ENCODE measurements around the gene GABRD.

The GABRD gene

GRCh38 chr1:2039251-2039650 lies 20.1 kb downstream of the GABRD start:
- no peak for DNase-seq (ENCODE audit: low read depth)

GRCh38 chr1:2041305-2041704 lies 22.2 kb downstream of the GABRD start:
- DNase-seq (ENCODE audit: low read depth): no peak

- no peak for DNase-seq (ENCODE audit: low read depth)
Measured at GRCh38 chr1:2041887-2042286, 22.7 kb downstream of the GABRD start.

GRCh38 chr1:2042830-2043773 lies 24.0 kb downstream of the GABRD start:
- no peak for DNase-seq (ENCODE audit: low read depth)

GRCh38 chr1:2043886-2044285 lies 24.7 kb downstream of the GABRD start:
- DNase-seq (ENCODE audit: low read depth): no peak

- DNase-seq (ENCODE audit: low read depth): peak; percentile 74
Measured at GRCh38 chr1:2044510-2045319, 25.6 kb downstream of the GABRD start.

- no peak for DNase-seq (ENCODE audit: low read depth)
Measured at GRCh38 chr1:2045468-2046173, 26.5 kb downstream of the GABRD start.

- no peak for DNase-seq (ENCODE audit: low read depth)
Measured at GRCh38 chr1:2046174-2046917, 27.2 kb downstream of the GABRD start.

- DNase-seq (ENCODE audit: low read depth): no peak
Measured at GRCh38 chr1:2046953-2047748, 28.0 kb downstream of the GABRD start.

- no peak for DNase-seq (ENCODE audit: low read depth)
Measured at GRCh38 chr1:2047749-2048729, 28.9 kb downstream of the GABRD start.

- no peak for DNase-seq (ENCODE audit: low read depth)
Measured at GRCh38 chr1:2049225-2049717, 30.1 kb downstream of the GABRD start.

GRCh38 chr1:2049718-2050431 lies 30.7 kb downstream of the GABRD start, which contains the start of gene PRKCZ:
PRKCZ (plus strand) TSS chr1:2050411; CDS start chr1:2050631, 220 bp downstream.
- DNase-seq (ENCODE audit: low read depth): peak; percentile 93

- no peak for DNase-seq (ENCODE audit: low read depth)
Measured at GRCh38 chr1:2050461-2050792, 31.3 kb downstream of the GABRD start.

- no peak for DNase-seq (ENCODE audit: low read depth)
Measured at GRCh38 chr1:2050793-2051682, 31.9 kb downstream of the GABRD start.

- no peak for DNase-seq (ENCODE audit: low read depth)
Measured at GRCh38 chr1:2052054-2052679, 33.0 kb downstream of the GABRD start.

GRCh38 chr1:2052756-2053155 lies 33.6 kb downstream of the GABRD start:
- DNase-seq (ENCODE audit: low read depth): no peak

GRCh38 chr1:2053217-2053616 lies 34.1 kb downstream of the GABRD start:
- DNase-seq (ENCODE audit: low read depth): no peak

Data from activated T-cell treated with anti-CD3 and anti-CD28 coated beads for 1 hour (primary cell).